Left lung (tissue), 10 donors: ENCODE data around the gene FAXC. TPM values are rescaled to one million over a fixed set of nuclear protein-coding genes. Genes with fewer than 3 reads are reported as not detected.

Experiments used
- ATAC-seq: fragments of 200-7000 bp; cut with Tn5 transposase; one replicate; pipeline ENCODE4 v1.9.1; 2020; ENCODE audit warnings: moderate library complexity
- DNase-seq, 4 donors: peaks; one replicate each; pipeline ENCODE4 v3.0.0-alpha.2; 2013 to 2020
- H3K27ac ChIP-seq, 2 donors: fragments of 200-600 bp; sonication (generic) in 1 of 2; one replicate each; pipeline versions ENCODE4 v1.5.0 to v1.8.0; 2020 to 2021
- H3K27me3 ChIP-seq, 2 donors: fragments of 200-600 bp; sonication (generic) in 1 of 2; one replicate each; pipeline versions ENCODE4 v1.5.0 to v1.8.0; 2020 to 2021
- H3K36me3 ChIP-seq, 2 donors: fragments of 200-600 bp; sonication (generic) in 1 of 2; one replicate each; pipeline versions ENCODE4 v1.5.0 to v1.8.0; 2020 to 2021
- H3K4me1 ChIP-seq, 2 donors: fragments of 200-600 bp; one replicate each; pipeline ENCODE4 v1.8.0; 2021
- H3K4me3 ChIP-seq, 2 donors: fragments of 200-600 bp; sonication (generic) in 1 of 2; one replicate each; pipeline versions ENCODE4 v1.5.0 to v1.8.0; 2020 to 2021; ENCODE audit warnings: mild to moderate bottlenecking in 1 of 2
- H3K9me3 ChIP-seq, 2 donors: fragments of 200-600 bp; sonication (generic) in 1 of 2; one replicate each; pipeline versions ENCODE4 v1.5.0 to v1.8.0; 2020 to 2021
- intact Hi-C, 2 donors: fragments of 100-400 bp; cut with DNase I; formaldehyde crosslinking; loops; one replicate each; pipeline versions ENCODE4 v1.11.2 to v1.14.2; 2022
- polyA plus RNA-seq, 6 donors: library from polyadenylated mRNA; unstranded; fragments of 120-200 nt; gene quantifications; one replicate each; pipeline ENCODE4 v1.2.1, GENCODE V29; 2013; ENCODE audit not compliant: insufficient read length in 6 of 6
- total RNA-seq, 2 donors: library from RNA; stranded (reverse); fragmentation: NEBNext Ultra II Directional; extraction: Animal tissue kit (Norgen Biotek cat#: 25700); gene quantifications; one replicate each; pipeline ENCODE4 v1.2.1, GENCODE V29; 2021
- TF ChIP-seq, protein P1 (sequence below), 2 donors: fragments of 200-600 bp; sonication (generic) in 1 of 2; IDR thresholded peaks; one replicate each; pipeline versions ENCODE4 v1.5.0 to v1.8.0; 2021; ENCODE audit warnings: antibody characterized with exemption in 2 of 2
- donor health status: DM: no; HTN: yes; CAD: no.
- donor health status: DM: no; HTN: no; CAD: no.

Gene FAXC
- total and polyA plus RNA-seq, 8 donors, result 5.2 to 12.7 (median 8.6) TPM

DNA sequence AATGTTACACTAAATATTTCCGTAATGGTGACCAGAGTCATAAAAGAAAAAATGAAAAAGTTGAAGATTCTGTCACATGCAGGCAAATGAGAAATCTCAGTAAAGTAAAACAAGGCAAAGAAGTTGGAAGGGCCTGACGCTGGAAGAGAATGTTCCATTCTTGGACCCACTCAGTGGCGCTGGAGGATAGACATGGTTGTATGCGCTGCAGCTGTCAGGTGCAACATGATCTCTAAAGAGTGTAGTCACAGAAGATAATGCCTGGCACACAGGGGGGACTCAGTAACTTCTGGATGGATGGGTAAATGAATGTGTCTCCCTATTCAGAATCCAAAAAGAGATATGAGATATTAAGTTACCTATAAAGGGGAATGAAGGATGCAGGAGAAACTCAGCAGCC is 116.3 kb downstream of the FAXC start:
- Histone ChIP-seq H3K27ac (no peak overlapping the region), H3K9me3 (no peaks in the 10 kb centered on the region), H3K36me3 (no peaks in the 10 kb centered on the region), H3K27me3 (peaks cover 0 to 4% of the 10 kb centered on the region in 2 donors), H3K4me1 (no peaks in the 10 kb centered on the region), H3K4me3 (no peak overlapping the region)
- no peak for DNase-seq
- intact Hi-C loops, result no loop called here
- ATAC-seq, result no peak
- TF ChIP-seq, protein P1, sequence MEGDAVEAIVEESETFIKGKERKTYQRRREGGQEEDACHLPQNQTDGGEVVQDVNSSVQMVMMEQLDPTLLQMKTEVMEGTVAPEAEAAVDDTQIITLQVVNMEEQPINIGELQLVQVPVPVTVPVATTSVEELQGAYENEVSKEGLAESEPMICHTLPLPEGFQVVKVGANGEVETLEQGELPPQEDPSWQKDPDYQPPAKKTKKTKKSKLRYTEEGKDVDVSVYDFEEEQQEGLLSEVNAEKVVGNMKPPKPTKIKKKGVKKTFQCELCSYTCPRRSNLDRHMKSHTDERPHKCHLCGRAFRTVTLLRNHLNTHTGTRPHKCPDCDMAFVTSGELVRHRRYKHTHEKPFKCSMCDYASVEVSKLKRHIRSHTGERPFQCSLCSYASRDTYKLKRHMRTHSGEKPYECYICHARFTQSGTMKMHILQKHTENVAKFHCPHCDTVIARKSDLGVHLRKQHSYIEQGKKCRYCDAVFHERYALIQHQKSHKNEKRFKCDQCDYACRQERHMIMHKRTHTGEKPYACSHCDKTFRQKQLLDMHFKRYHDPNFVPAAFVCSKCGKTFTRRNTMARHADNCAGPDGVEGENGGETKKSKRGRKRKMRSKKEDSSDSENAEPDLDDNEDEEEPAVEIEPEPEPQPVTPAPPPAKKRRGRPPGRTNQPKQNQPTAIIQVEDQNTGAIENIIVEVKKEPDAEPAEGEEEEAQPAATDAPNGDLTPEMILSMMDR (IDR thresholded peaks at IDR 0.05), result no peak

DNA sequence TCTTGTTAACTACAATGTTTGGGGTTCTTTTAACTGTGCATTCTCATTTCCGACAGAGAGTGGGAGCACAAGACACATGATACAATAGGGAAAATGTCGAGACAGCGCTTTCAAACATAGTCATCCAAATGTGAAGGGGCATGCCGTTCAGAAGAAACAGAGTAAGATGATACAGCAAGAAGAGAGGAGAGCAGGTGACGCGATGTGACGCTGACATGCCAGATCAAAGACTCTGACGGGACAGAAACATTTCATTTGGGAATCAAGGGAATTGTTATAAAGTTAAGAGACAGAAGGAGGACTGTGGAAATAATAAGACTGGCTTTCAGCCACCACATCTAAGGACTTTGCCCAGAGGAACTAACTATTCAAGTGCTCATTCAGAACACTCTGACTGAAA is 117.4 kb downstream of the FAXC start:
- peaks cover 0 to 4% of the 10 kb centered on the region in 2 donors for H3K27me3 ChIP-seq
- H3K27ac ChIP-seq, result no peak overlapping the region
- TF ChIP-seq, protein P1 (IDR thresholded peaks at IDR 0.05), result no peak
- DNase-seq (no peak), ATAC-seq (no peak)
- no peaks in the 10 kb centered on the region for H3K4me1 ChIP-seq
- no peaks in the 10 kb centered on the region for H3K36me3 ChIP-seq
- intact Hi-C loops, result no loop called here
- no peak overlapping the region for H3K4me3 ChIP-seq
- H3K9me3 ChIP-seq, result no peaks in the 10 kb centered on the region

DNA sequence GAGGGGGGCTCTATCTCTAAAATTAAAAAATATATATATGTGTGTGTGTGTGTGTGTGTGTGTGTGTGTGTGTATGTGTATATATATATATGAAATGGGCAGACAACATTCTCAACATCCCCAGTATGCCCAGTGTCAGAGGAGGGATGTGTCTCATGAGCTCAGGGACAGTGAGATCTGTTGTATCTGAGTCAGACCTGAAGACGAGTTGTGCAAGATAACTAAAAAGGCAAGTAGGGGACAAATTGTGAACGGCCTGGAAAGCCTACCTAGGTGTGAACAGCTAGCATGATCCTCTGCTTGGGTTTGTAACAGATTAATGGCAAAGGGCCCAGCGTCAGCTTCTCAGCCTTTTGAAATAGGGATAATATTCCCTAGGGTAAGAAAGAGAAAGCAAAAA is 124.3 kb downstream of the FAXC start:
- intact Hi-C loops, result no loop called here
- TF ChIP-seq, protein P1 (IDR thresholded peaks at IDR 0.05), result no peak
- Histone ChIP-seq H3K9me3 (no peaks in the 10 kb centered on the region), H3K4me1 (no peaks in the 10 kb centered on the region), H3K4me3 (no peak overlapping the region), H3K27me3 (no peaks in the 10 kb centered on the region), H3K36me3 (no peaks in the 10 kb centered on the region), H3K27ac (no peak overlapping the region)
- DNase-seq, result no peak
- no peak for ATAC-seq

Other genes with a start within 250 kb of the FAXC start
- gene COQ3, start 44.5 kb upstream of the FAXC start, total RNA-seq, result 1 to 10 TPM; 3.3 to 8.6 TPM
- 10 to 100 TPM; 10.4 to 12.7 (median 11.3) TPM for gene COQ3, start 44.5 kb upstream of the FAXC start, polyA plus RNA-seq
- gene PNISR, start 75.6 kb upstream of the FAXC start, total RNA-seq, result 10 to 100 TPM; 73.5 to 81.3 TPM
- gene PNISR, start 75.6 kb upstream of the FAXC start, polyA plus RNA-seq, result 100 to 1,000 TPM; 295 to 412 (median 333) TPM
- 10 to 100 TPM; 10.4 to 10.8 TPM for gene USP45, start 165.7 kb upstream of the FAXC start, total RNA-seq
- 10 to 100 TPM; 11.4 to 14.5 (median 13.7) TPM for gene USP45, start 165.7 kb upstream of the FAXC start, polyA plus RNA-seq
- 10 to 100 TPM; 55.6 to 63.7 TPM for gene CCNC, start 219.0 kb upstream of the FAXC start, total RNA-seq
- 100 to 1,000 TPM in 2 of 6 donors, 10 to 100 TPM in 4; 82.3 to 110 (median 90.0) TPM for gene CCNC, start 219.0 kb upstream of the FAXC start, polyA plus RNA-seq